ENCODE measurements around the gene NOL12.

- TF ChIP-seq POLR2A (IDR thresholded peaks at IDR 0.05) (no peak), CTCF (IDR thresholded peaks at IDR 0.05 in 8 of 11, conservative IDR thresholded peaks at IDR 0.05 in 3 of 11) (no peak), POLR2AphosphoS5 (IDR thresholded peaks at IDR 0.05) (no peak)
Measured at GRCh38 chr22:37681001-37681424, 5.1 kb upstream of the NOL12 start.

Measured in spleen (tissue), 7 donors.